ENCODE data around the gene ZNF624.

ZNF624 gene

DNA sequence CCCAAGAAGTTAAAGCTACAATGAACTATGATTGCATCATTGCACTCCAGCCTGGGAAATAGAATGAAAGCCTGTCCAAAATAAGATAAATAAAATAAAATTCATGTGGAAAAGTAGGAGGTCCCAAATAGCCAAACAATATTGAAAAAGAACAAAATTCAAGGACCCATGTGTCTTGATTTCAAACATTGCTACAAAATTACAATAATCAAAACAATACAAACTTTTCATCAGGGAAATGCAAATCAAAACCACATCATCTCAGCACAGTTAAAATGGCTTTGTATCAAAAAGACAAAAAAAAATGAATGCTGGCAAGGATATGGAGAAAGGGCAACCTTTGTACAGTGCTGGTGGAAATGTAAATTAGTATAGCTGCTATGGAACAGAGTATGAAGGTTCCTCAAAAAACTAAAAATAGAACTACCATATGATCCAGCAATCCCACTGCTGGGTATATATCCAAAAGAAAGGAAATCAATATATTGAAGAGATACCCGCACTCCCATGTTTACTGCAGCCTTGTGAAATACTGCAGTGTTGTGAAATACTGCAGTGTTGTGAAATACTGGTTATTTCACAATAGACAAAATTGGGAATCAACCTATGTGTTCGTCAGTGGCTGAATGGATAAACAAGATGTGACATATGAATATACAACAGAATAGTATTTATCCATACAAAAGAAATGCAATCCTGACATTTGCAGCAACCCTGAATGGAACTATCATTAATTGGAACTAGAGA is 60.1 kb downstream of the ZNF624 start:
- no peak for DNase-seq

DNA sequence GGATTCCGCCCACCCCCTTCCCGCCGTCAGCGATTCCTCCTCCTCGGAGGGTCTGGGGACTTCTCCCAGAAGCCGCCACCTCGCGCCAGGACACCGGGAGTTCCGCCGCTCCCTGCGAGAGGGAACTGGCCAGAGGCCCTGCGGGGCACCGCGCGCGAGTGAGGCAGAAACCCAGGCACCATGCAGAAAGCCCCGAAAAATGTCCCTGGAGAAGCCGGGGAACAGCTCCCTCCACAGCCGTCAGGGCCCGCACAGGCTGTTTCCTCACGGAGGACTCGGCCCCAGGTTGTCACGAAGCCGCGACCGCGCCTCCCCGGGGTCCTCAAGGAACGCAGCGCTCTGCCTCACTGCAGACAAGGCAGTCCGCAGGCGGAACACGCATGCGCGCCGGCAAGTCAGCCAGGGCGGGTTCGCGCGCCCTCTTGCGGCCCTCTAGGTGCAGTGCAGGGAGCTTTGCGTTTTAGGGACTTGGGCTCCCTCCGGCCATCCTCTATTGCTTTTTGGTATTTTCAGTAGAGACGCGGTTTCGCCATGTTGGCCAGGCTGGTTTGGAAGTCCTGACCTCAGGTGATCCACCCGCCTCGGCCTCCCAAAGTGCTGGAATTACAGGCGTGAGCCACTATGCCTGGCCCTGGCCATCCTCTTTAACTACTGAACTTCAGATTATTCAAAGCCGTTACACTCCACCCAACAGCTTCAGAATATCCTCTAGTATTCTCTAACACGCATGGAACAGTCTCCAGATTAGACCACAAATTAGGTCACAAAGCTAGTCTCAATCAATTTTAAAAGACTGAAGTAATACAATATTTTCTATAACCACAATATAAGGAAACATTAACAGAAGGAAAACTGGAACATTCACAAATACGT is 64.3 kb downstream of the ZNF624 start:
- DNase-seq: peak; percentile 92

DNA sequence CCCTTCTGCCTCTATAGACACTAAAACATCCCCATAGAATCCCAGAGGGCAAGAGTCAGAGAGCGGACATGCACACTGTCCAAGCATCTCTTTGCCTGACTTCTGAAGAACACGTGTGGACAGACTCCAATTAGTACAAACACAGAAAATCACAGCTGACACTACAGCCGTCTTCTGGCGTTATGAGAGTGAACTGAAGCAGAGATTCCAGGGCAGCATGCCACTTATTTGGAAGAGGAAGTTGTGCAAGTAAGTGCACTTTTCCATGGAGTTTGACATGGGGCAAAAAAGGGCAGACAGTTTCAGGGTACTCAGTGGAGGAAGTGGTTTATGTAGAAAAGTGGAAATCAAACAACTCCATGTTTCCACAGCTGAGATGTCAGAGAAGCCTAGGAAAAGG is 67.9 kb downstream of the ZNF624 start:
- DNase-seq: no peak

DNA sequence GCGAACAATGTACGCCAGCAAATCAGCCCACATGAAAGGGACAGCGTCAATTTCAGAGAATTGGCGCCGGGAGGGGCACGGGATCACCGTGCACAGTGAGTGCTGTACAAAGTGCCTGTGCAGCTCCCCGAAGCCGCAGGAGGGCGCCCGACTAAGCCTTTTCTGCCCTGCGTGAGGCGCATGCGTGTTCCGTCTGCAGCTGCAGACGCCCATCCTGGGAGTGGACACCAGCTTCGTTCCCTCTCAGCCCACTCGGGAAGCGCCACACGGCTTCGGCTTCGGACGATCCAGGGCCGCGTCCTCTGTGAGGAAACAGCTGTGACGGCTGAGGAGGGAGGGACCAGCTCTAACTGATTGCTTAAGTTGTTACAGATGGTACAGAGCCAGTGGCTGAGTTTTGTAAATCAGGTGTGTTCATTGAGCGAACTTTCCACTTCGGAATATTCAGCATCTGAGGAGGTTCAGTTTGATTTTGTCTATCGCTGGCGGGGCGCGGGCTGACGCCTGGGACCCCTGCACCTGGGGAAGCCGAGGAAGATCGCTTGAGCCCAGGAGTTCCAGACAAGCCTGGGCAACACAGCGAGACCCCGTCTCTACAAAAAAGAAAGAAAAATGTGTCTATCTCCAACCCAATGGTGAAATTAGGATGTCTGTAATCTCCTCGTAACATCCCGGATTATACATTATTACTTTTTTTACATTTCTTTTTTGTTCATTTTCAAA is 69.2 kb downstream of the ZNF624 start:
- peak; percentile 93 for DNase-seq

DNA sequence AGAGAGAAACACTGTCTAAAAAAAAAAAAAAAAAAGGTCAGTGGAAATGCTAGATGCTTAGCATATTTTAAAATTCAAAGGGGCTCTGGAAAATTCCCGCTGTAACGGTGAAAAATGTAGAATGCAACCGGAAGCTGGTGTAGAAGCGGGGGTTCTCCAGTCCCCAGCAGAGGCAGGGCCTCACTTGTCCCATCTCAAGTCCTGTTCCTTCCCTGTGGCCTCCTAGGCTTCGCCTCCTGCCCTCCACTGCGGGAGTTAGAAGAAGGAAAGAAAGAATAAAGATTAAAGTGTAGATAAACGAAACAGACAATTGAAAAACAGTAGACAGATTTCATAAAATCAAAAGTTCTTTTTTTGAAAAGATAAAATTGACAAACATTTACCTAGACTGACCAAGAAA is 69.9 kb downstream of the ZNF624 start:
- no peak for DNase-seq

DNA sequence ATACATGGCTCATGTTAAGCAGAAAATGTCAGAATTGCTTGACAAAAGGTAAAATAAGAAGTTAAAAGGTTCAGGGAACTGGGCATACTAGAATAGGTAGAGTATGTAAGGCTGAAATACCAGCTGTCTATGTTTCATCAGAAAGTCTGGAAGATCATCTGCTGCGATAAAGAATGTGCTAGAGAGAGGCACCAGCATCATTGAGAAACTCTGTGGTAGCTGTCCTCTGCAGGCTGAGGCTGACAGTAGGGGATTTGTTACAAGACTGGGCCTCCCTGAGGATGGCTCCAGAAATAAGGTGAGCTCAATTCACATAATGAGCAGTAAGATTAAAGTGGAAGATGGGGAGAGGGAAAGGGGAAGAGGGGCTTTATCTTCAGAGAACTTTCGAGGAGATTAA is 80.2 kb downstream of the ZNF624 start:
- no peak for DNase-seq
